Transverse colon (tissue), 4 donors: ENCODE measurements around the gene LIMS1.

Experiments used
- POLR2A ChIP-seq: fragments of 450-650 bp; IDR thresholded peaks from one replicate; pipeline ENCODE4 v1.6.1; 2016; ENCODE audit warnings: antibody characterized with exemption, mild to moderate bottlenecking, moderate library complexity
- POLR2AphosphoS5 ChIP-seq, 3 donors: sonication (generic); formaldehyde crosslinking; IDR thresholded peaks; one replicate each; pipeline ENCODE4 v1.6.1; 2016; ENCODE audit warnings: antibody characterized with exemption in 3 of 3
- TF ChIP-seq, protein P1 (sequence below), 5 experiments: fragments of 200-600 bp in 3 of 5; fragments of 450-650 bp in 2 of 5; sonication (generic) in 3 of 5; IDR thresholded peaks; 1 replicate in 2 of 5; 2 replicates in 3 of 5; pipeline ENCODE4 v1.5.1; 2016 to 2017; ENCODE audit warnings: antibody characterized with exemption in 5 of 5, inconsistent platforms in 3 of 5, mild to moderate bottlenecking in 2 of 5, moderate library complexity in 1 of 5

GRCh38 chr2:108577099-108577498 is 42.8 kb downstream of the LIMS1 start:
- TF ChIP-seq, protein P1, sequence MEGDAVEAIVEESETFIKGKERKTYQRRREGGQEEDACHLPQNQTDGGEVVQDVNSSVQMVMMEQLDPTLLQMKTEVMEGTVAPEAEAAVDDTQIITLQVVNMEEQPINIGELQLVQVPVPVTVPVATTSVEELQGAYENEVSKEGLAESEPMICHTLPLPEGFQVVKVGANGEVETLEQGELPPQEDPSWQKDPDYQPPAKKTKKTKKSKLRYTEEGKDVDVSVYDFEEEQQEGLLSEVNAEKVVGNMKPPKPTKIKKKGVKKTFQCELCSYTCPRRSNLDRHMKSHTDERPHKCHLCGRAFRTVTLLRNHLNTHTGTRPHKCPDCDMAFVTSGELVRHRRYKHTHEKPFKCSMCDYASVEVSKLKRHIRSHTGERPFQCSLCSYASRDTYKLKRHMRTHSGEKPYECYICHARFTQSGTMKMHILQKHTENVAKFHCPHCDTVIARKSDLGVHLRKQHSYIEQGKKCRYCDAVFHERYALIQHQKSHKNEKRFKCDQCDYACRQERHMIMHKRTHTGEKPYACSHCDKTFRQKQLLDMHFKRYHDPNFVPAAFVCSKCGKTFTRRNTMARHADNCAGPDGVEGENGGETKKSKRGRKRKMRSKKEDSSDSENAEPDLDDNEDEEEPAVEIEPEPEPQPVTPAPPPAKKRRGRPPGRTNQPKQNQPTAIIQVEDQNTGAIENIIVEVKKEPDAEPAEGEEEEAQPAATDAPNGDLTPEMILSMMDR (IDR thresholded peaks at IDR 0.05), result no peak
- TF ChIP-seq POLR2A (no peak), POLR2AphosphoS5 (IDR thresholded peaks at IDR 0.05) (no peak)
